Measurements from ENCODE around the gene AKAP6.

DNA sequence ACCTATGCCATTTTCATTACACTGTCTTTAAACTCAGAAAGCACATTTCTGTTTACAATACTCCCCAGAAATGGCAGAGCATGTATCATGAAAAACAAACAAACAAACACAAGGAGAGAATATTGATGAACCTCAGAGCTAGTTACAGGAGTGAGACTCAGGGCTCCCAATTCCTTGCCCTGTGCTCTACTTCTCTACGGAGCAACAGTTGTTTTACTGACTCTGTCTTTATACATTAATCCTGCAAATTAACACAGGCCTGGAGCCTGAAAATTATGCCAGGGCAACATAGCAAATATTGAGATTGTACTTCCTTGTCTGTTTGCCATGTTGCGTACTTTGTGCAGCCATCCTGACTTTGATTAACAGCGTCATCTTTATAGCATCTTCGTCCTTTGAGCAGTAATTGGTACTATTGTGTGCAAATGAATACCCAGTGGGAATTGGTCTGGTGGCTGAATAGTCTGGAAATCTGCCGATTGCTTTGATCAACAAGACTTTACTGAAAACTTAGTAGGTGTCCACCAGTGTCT, 15.2 kb upstream of the AKAP6 start:
- no peak for TF ChIP-seq CTCF (IDR thresholded peaks at IDR 0.05)
- TF ChIP-seq POLR2A (IDR thresholded peaks at IDR 0.05), result no peak
- no peak for TF ChIP-seq POLR2AphosphoS5 (IDR thresholded peaks at IDR 0.05)
